Measurements from ENCODE around the gene PPP1R7. TPM values are rescaled to one million over a fixed set of nuclear protein-coding genes. Genes with fewer than 3 reads are reported as not detected.

The PPP1R7 gene
- total RNA-seq, 1 experiment from 2014 or later: 45.4 TPM

GRCh38 chr2:241120440-241120839, 29.8 kb upstream of the PPP1R7 start:
- intact Hi-C loops (cut with micrococcal nuclease): no loop called here
- no peak overlapping the region for H2AFZ ChIP-seq (ENCODE audit: low read depth, low read length, poor library complexity, severe bottlenecking)
- no peak overlapping the region for H3K9ac ChIP-seq (ENCODE audit: low read length)
- H3K4me2 ChIP-seq (ENCODE audit: low read length): no peak overlapping the region
- H3K36me3 ChIP-seq (ENCODE audit: control insufficient read depth in 1 of 2, insufficient read depth in 2 of 2, low read length in 2 of 2): peaks cover 0 to 2% of the 10 kb centered on the region in 2 experiments; a peak in 1 of 4 replicates
- H3K27me3 ChIP-seq (ENCODE audit: insufficient read depth, low read length): no peaks in the 10 kb centered on the region
- no peaks in the 10 kb centered on the region for H3K79me2 ChIP-seq (ENCODE audit: insufficient read depth, low read length)
- RAD21 ChIA-PET (ENCODE audit: low non-redundant PET in 1 of 2, low total read pairs in 2 of 2, uncharacterized antibody in 2 of 2, unreplicated experiment in 2 of 2): no interaction called here
- DNase-seq (ENCODE audit: low read depth, low spot score): no peak
- H3K9me2 ChIP-seq (ENCODE audit: insufficient read depth): no peaks in the 10 kb centered on the region
- peaks cover 0 to 6% of the 10 kb centered on the region in 2 experiments; a peak in 1 of 4 replicates for H3K4me1 ChIP-seq (ENCODE audit: control insufficient read depth in 1 of 2, insufficient read depth in 2 of 2, low read length in 2 of 2)
- ATAC-seq: no peak
- no peak overlapping the region for H3K4me3 ChIP-seq (replicated peaks in 1 of 2; ENCODE audit: low read depth in 1 of 2, low read length in 2 of 2)
- no peaks in the 10 kb centered on the region for H4K20me1 ChIP-seq (ENCODE audit: insufficient read depth)
- POLR2A ChIA-PET: no interaction called here
- CTCF ChIA-PET: no interaction called here
- BruUV-seq (replicated peaks): no TSS peak
- no peak overlapping the region for H3K27ac ChIP-seq (ENCODE audit: low read depth, low read length)
- TF ChIP-seq TCF7L2 (IDR thresholded peaks at IDR 0.05; ENCODE audit: borderline replicate concordance, extremely low read depth, insufficient read depth, insufficient read length): no peak
- TF ChIP-seq ELF1 (IDR thresholded peaks at IDR 0.05; ENCODE audit: borderline replicate concordance, low read depth): no peak
- TF ChIP-seq RAD21 (IDR thresholded peaks at IDR 0.05; ENCODE audit: low read depth): no peak
- TF ChIP-seq ATF3 (IDR thresholded peaks at IDR 0.05): no peak
- TF ChIP-seq CTCF (IDR thresholded peaks at IDR 0.05 in 2 of 3, conservative IDR thresholded peaks at IDR 0.05 in 1 of 3; ENCODE audit: borderline replicate concordance in 1 of 3, insufficient read depth in 1 of 3, low read depth in 2 of 3, low read length in 2 of 3): no peak
- TF ChIP-seq YY1 (IDR thresholded peaks at IDR 0.05; ENCODE audit: extremely low read depth, insufficient replicate concordance, low read depth, low read length): no peak
- TF ChIP-seq MAX (IDR thresholded peaks at IDR 0.05): no peak
- no peak for TF ChIP-seq CBX3 (IDR thresholded peaks at IDR 0.05; ENCODE audit: low read depth)
- no peak for TF ChIP-seq REST (IDR thresholded peaks at IDR 0.05; ENCODE audit: low read depth)
- no peak for TF ChIP-seq SIN3A (IDR thresholded peaks at IDR 0.05; ENCODE audit: low read depth)
- TF ChIP-seq JUND (IDR thresholded peaks at IDR 0.05): no peak
- TF ChIP-seq CEBPB (IDR thresholded peaks at IDR 0.05; ENCODE audit: low read depth): no peak
- TF ChIP-seq EZH2phosphoT487 (IDR thresholded peaks at IDR 0.05; ENCODE audit: borderline replicate concordance): no peak
- no peak for TF ChIP-seq ZNF274 (IDR thresholded peaks at IDR 0.05; ENCODE audit: low read depth, low read length)
- no peak for TF ChIP-seq EGR1 (IDR thresholded peaks at IDR 0.05; ENCODE audit: low read depth)
- TF ChIP-seq SP1 (IDR thresholded peaks at IDR 0.05; ENCODE audit: low read depth): no peak
- no peak for TF ChIP-seq POLR2AphosphoS5 (IDR thresholded peaks at IDR 0.05; ENCODE audit: low read depth, low read length)
- no peak for TF ChIP-seq ZBTB33 (IDR thresholded peaks at IDR 0.05; ENCODE audit: extremely low read depth, insufficient replicate concordance, low read length)
- TF ChIP-seq ZFX (IDR thresholded peaks at IDR 0.05): no peak
- no peaks in the 10 kb centered on the region for H3K9me3 ChIP-seq (ENCODE audit: control insufficient read depth in 1 of 2, insufficient read depth in 1 of 2, low read depth in 1 of 2, low read length in 2 of 2)

Data from HCT116 (cell line).